Measurements from ENCODE around the gene MED9.

Gene MED9

DNA sequence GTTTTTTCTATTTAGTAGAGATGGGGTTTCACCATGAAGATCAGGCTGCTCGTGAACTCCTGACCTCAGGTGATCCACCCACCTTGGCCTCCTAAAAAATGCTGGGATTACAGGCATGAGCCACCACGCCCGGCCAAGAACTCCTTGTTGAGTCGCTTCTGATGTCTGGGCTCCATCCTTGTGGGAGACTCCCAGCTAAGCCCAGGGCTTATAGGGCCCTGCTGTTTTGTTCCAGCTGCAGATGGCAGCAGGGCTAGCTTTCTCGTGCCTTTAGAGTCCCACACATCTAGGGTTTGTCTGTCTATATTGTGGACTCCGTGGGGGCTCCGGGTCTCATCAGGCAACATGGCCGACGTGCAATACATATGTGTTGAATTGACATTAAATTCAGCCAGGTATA, 39.3 kb upstream of the MED9 start:
- DNase-seq (ENCODE audit: low read depth) = no peak
- no peak overlapping the region for H3K4me3 ChIP-seq (ENCODE audit: low read depth, low read length)
- in situ Hi-C loops (cut with HindIII; ENCODE audit: low sequenced_read_pairs) = no loop called here
- TF ChIP-seq CTCF (IDR thresholded peaks at IDR 0.05; ENCODE audit: low read depth, low read length, missing control alignments) = no peak

GRCh38 chr17:17437893-17438292, 38.9 kb upstream of the MED9 start:
- H3K4me3 ChIP-seq (ENCODE audit: low read depth, low read length) = no peak overlapping the region
- TF ChIP-seq CTCF (IDR thresholded peaks at IDR 0.05; ENCODE audit: low read depth, low read length, missing control alignments) = no peak
- DNase-seq (ENCODE audit: low read depth) = no peak
- in situ Hi-C loops (cut with HindIII; ENCODE audit: low sequenced_read_pairs) = no loop called here

DNA sequence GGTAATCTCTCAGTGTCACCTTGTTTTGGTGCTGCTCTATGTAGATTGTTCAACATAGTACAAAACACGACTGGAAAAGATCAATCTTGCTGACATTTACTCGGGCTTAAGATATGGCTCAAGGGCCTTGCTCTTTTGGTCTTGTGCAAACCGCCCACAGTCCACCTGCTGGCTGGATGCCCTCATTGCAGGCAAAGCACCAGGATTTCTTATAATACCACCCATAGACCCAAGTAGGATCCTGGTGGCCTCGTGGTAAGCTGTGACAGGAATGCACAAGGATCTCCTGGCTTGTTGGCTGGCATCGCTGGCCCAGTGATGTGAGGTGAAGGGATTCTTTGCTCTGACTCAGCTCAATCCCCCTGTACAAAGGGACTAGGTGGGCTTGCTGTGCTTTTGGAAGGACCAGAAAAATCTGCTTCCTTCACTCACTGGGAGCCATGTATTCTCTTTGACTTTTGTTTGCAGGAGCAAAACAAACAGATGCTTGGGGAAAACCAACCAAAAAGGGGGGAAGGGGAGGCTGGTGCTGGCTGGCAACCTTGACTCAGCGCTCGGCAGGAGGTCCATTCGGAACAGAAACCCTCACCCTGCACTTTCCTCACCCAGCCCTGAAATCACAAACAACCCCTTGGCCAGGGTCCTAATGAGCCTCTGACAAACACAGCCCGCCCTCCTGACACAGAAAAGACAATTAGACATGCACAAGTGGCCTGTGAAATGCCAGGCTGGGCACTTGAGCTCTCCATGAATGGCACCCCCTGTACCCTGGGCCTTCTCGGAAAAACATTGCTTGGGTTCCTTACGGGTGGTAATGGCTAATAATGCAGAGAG, 36.6 kb upstream of the MED9 start:
- in situ Hi-C loops (cut with HindIII; ENCODE audit: low sequenced_read_pairs) = no loop called here
- DNase-seq (ENCODE audit: low read depth) = peak; percentile 11
- TF ChIP-seq CTCF (IDR thresholded peaks at IDR 0.05; ENCODE audit: low read depth, low read length, missing control alignments) = peak; percentile 64
- no peak overlapping the region for H3K4me3 ChIP-seq (ENCODE audit: low read depth, low read length)

DNA sequence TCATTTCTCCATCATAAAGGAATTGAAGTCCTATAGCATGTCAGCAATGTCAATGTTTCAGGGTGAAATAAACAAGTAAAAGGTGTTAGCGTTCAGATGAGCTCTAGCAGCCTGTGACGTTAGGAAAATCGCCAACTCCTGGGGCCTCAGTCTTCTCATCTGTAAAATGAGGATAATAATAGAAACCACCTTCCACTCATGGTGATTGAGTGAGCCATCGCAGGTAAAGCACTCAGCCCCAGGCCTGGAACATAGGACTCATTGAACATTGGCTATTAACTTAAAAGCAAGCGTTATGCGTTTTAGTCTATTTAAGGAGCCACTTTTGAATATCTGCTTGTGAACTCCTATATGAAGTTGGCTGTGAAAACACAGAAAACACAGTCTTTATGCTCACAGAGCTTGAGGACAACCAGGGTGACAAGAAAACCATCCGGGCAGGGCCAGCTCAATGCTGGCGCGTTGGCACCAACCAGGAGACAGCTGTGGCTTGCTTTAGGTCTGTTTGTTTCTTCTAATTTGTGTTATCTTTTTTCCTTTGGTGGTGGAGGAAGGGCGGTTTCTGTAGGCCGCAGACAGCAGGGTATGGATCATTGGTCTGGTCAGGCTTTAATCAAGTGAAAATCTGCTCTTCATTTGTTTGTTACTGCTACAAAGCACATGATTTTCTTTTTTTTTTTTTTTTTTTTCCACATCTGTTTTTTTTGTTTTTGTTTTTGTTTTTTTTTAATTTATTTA, 35.7 kb upstream of the MED9 start:
- no peak for TF ChIP-seq CTCF (IDR thresholded peaks at IDR 0.05; ENCODE audit: low read depth, low read length, missing control alignments)
- no peak overlapping the region for H3K4me3 ChIP-seq (ENCODE audit: low read depth, low read length)
- DNase-seq (ENCODE audit: low read depth) = no peak
- in situ Hi-C loops (cut with HindIII; ENCODE audit: low sequenced_read_pairs) = no loop called here

DNA sequence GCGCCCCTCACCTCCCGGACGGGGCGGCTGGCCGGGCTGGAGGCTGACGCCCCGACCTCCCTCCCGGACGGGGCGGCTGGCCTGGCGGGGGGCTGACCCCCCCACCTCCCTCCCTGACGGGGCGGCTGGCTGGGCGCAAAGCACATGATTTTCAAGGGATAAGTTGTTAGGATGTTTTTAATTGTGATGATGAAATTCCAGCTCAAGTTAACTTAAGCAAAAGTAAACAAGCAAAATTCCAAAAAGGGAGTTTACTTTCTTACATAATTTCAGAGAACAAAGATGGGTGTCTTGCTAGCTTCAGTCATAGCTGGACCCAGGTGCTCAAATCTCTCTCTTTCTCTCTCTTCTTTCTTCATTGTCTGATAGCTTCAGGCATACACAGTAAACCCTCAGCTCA, 33.6 kb upstream of the MED9 start:
- no peak for TF ChIP-seq CTCF (IDR thresholded peaks at IDR 0.05; ENCODE audit: low read depth, low read length, missing control alignments)
- DNase-seq (ENCODE audit: low read depth) = no peak
- in situ Hi-C loops (cut with HindIII; ENCODE audit: low sequenced_read_pairs) = no loop called here
- no peak overlapping the region for H3K4me3 ChIP-seq (ENCODE audit: low read depth, low read length)

DNA sequence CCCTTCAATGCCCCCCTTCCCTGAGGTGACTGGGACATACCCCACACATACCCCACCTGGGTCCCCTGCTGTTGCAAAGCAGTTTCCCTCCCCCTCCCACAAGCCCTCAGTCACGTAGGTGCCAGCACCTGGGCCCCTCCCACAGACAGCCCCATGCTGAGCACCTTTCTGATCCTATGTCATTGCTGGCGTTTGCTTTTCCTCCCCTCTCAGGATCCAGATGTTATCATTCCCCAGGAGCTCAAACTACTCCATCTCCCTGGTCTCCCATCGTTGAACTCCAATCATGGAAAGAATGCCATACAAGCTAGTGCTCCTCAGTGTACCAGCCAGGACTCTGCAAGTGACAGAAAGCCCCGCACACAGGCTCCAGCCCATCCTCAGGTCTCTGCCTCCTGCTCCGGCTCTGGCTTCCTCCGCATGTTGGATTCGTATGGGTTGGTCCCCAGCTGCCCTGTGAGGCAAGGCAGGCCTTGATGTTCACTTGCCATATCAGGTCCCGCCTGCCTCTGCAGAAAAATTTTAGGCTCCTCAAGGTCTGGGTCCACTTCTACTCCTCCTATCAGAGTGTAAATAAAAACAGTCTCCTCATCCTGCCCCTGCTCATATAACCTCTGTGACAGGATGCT, 31.4 kb upstream of the MED9 start:
- DNase-seq (ENCODE audit: low read depth) = no peak
- no peak overlapping the region for H3K4me3 ChIP-seq (ENCODE audit: low read depth, low read length)
- TF ChIP-seq CTCF (IDR thresholded peaks at IDR 0.05; ENCODE audit: low read depth, low read length, missing control alignments) = no peak
- in situ Hi-C loops (cut with HindIII; ENCODE audit: low sequenced_read_pairs) = no loop called here
